ENCODE data around the gene SYT3.

The SYT3 gene

GRCh38 chr19:50664204-50664603 lies 24.5 kb upstream of the SYT3 start:
- CTCF ChIA-PET = no interaction called here
- POLR2A ChIA-PET = no interaction called here

GRCh38 chr19:50663482-50663790 lies 23.8 kb upstream of the SYT3 start:
- ChIA-PET POLR2A (no interaction called here), CTCF (interaction anchor here (0.7 kb wide), 1 partner anchor 11 kb away, joined by 4 read pairs; no protein-coding TSS in a partner anchor)
- no peak for DNase-seq (ENCODE audit: extremely low spot score)
- TF ChIP-seq BHLHE40 (IDR thresholded peaks at IDR 0.05; ENCODE audit: borderline replicate concordance) (no peak), TARDBP (IDR thresholded peaks at IDR 0.05) (no peak), SP1 (IDR thresholded peaks at IDR 0.05) (no peak), ELF4 (IDR thresholded peaks at IDR 0.05) (no peak), CTBP1 (IDR thresholded peaks at IDR 0.05; ENCODE audit: borderline replicate concordance) (no peak), ZNF384 (IDR thresholded peaks at IDR 0.05) (no peak), LEF1 (IDR thresholded peaks at IDR 0.05; ENCODE audit: borderline replicate concordance) (no peak), SUZ12 (IDR thresholded peaks at IDR 0.05) (no peak), PKNOX1 (IDR thresholded peaks at IDR 0.05) (no peak), HDGF (IDR thresholded peaks at IDR 0.05; ENCODE audit: borderline replicate concordance) (no peak), ARNT (IDR thresholded peaks at IDR 0.05) (no peak), NFRKB (IDR thresholded peaks at IDR 0.05) (no peak), FOXA1 (IDR thresholded peaks at IDR 0.05) (no peak), FOXM1 (IDR thresholded peaks at IDR 0.05; ENCODE audit: borderline replicate concordance) (no peak)

More at GRCh38 chr19:50664204-50664603, 24.5 kb upstream of the SYT3 start:
- DNase-seq (ENCODE audit: extremely low spot score) = no peak
- no peak for TF ChIP-seq ARNT (IDR thresholded peaks at IDR 0.05)
- no peak for TF ChIP-seq PKNOX1 (IDR thresholded peaks at IDR 0.05)
- no peak for TF ChIP-seq ZNF384 (IDR thresholded peaks at IDR 0.05)
- no peak for TF ChIP-seq CTBP1 (IDR thresholded peaks at IDR 0.05; ENCODE audit: borderline replicate concordance)
- no peak for TF ChIP-seq FOXK2 (IDR thresholded peaks at IDR 0.05)
- TF ChIP-seq TARDBP (IDR thresholded peaks at IDR 0.05) = no peak
- no peak for TF ChIP-seq FOXM1 (IDR thresholded peaks at IDR 0.05; ENCODE audit: borderline replicate concordance)
- no peak for TF ChIP-seq ELF4 (IDR thresholded peaks at IDR 0.05)
- TF ChIP-seq FOXA1 (IDR thresholded peaks at IDR 0.05) = no peak
- TF ChIP-seq SUZ12 (IDR thresholded peaks at IDR 0.05) = no peak
- TF ChIP-seq L3MBTL2 (conservative IDR thresholded peaks at IDR 0.05) = no peak
- no peak for TF ChIP-seq LEF1 (IDR thresholded peaks at IDR 0.05; ENCODE audit: borderline replicate concordance)
- TF ChIP-seq SP1 (IDR thresholded peaks at IDR 0.05) = no peak
- TF ChIP-seq BHLHE40 (IDR thresholded peaks at IDR 0.05; ENCODE audit: borderline replicate concordance) = no peak
- no peak for TF ChIP-seq NFRKB (IDR thresholded peaks at IDR 0.05)
- TF ChIP-seq HDGF (IDR thresholded peaks at IDR 0.05; ENCODE audit: borderline replicate concordance) = no peak

GRCh38 chr19:50662651-50663481 lies 23.2 kb upstream of the SYT3 start:
- ChIA-PET CTCF (interaction anchor here (0.7 kb wide), 1 partner anchor 11 kb away, joined by 4 read pairs; no protein-coding TSS in a partner anchor), POLR2A (no interaction called here)

GRCh38 chr19:50661766-50662650 lies 22.3 kb upstream of the SYT3 start:
- POLR2A ChIA-PET = no interaction called here
- TF ChIP-seq L3MBTL2 (conservative IDR thresholded peaks at IDR 0.05) (no peak), BHLHE40 (IDR thresholded peaks at IDR 0.05; ENCODE audit: borderline replicate concordance) (no peak), ELF4 (IDR thresholded peaks at IDR 0.05) (no peak), NFRKB (IDR thresholded peaks at IDR 0.05) (no peak), SP1 (IDR thresholded peaks at IDR 0.05) (no peak), SUZ12 (IDR thresholded peaks at IDR 0.05) (no peak), CTBP1 (IDR thresholded peaks at IDR 0.05; ENCODE audit: borderline replicate concordance) (no peak), HDGF (IDR thresholded peaks at IDR 0.05; ENCODE audit: borderline replicate concordance) (no peak), FOXA1 (IDR thresholded peaks at IDR 0.05) (no peak), FOXM1 (IDR thresholded peaks at IDR 0.05; ENCODE audit: borderline replicate concordance) (no peak), TARDBP (IDR thresholded peaks at IDR 0.05) (no peak), ARNT (IDR thresholded peaks at IDR 0.05) (no peak), LEF1 (IDR thresholded peaks at IDR 0.05; ENCODE audit: borderline replicate concordance) (no peak), FOXK2 (IDR thresholded peaks at IDR 0.05) (no peak), ZNF384 (IDR thresholded peaks at IDR 0.05) (no peak), PKNOX1 (IDR thresholded peaks at IDR 0.05) (no peak)
- DNase-seq (ENCODE audit: extremely low spot score) = no peak
- CTCF ChIA-PET = no interaction called here

More at GRCh38 chr19:50662651-50663481, 23.2 kb upstream of the SYT3 start:
- TF ChIP-seq LEF1 (IDR thresholded peaks at IDR 0.05; ENCODE audit: borderline replicate concordance) (no peak), TARDBP (IDR thresholded peaks at IDR 0.05) (no peak), SUZ12 (IDR thresholded peaks at IDR 0.05) (no peak), SP1 (IDR thresholded peaks at IDR 0.05) (no peak), ELF4 (IDR thresholded peaks at IDR 0.05) (no peak), ARNT (IDR thresholded peaks at IDR 0.05) (no peak), CTBP1 (IDR thresholded peaks at IDR 0.05; ENCODE audit: borderline replicate concordance) (no peak), NFRKB (IDR thresholded peaks at IDR 0.05) (no peak), FOXK2 (IDR thresholded peaks at IDR 0.05) (no peak), FOXA1 (IDR thresholded peaks at IDR 0.05) (no peak)
- DNase-seq (ENCODE audit: extremely low spot score) = no peak

GRCh38 chr19:50661023-50661422 lies 21.3 kb upstream of the SYT3 start:
- DNase-seq (ENCODE audit: extremely low spot score) = no peak
- ChIA-PET POLR2A (no interaction called here), CTCF (no interaction called here)
- TF ChIP-seq HDGF (IDR thresholded peaks at IDR 0.05; ENCODE audit: borderline replicate concordance) (no peak), SUZ12 (IDR thresholded peaks at IDR 0.05) (no peak), ARNT (IDR thresholded peaks at IDR 0.05) (no peak), ZNF384 (IDR thresholded peaks at IDR 0.05) (no peak)

Measured in HEK293T (cell line).